ENCODE data around the gene GPD2.

DNA sequence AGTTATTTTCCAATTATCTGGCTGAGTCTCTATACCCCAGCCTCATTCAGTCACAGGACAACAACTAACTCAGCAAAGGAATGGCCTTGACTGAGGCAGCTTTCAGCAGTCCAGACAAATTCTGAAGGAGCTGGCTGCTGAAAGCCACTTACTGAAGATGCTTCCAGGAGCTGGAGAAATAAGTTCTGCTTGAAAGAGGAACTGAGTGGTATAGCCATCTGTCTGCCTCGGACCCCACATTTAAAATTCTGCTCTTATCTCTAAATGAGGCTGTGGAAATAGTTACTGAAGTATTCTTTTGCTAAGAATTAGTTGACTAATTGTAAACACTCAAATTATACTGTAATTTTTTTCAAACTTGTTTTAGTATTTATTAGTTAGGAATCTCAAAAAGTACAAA lies 9.1 kb upstream of the GPD2 start:
- TF ChIP-seq, protein P1, sequence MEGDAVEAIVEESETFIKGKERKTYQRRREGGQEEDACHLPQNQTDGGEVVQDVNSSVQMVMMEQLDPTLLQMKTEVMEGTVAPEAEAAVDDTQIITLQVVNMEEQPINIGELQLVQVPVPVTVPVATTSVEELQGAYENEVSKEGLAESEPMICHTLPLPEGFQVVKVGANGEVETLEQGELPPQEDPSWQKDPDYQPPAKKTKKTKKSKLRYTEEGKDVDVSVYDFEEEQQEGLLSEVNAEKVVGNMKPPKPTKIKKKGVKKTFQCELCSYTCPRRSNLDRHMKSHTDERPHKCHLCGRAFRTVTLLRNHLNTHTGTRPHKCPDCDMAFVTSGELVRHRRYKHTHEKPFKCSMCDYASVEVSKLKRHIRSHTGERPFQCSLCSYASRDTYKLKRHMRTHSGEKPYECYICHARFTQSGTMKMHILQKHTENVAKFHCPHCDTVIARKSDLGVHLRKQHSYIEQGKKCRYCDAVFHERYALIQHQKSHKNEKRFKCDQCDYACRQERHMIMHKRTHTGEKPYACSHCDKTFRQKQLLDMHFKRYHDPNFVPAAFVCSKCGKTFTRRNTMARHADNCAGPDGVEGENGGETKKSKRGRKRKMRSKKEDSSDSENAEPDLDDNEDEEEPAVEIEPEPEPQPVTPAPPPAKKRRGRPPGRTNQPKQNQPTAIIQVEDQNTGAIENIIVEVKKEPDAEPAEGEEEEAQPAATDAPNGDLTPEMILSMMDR (IDR thresholded peaks at IDR 0.05) = no peak
- no peak for TF ChIP-seq POLR2A (IDR thresholded peaks at IDR 0.05; ENCODE audit: low read depth)
- TF ChIP-seq POLR2AphosphoS5 (IDR thresholded peaks at IDR 0.05) = no peak
